Amniotic epithelial cell (primary cell): ENCODE results near the gene CEACAM20.
"Not testable (repeated sequence)": the region's sequence is repeated elsewhere in the genome, so short reads cannot be mapped to it uniquely, and the experiment has no call there.

ENCODE experiments used
- DNase-seq: peaks from one replicate; pipeline ENCODE4 v3.0.0-alpha.2; 2010; ENCODE audit warnings: low read depth

The CEACAM20 gene

GRCh38 chr19:44476559-44477408 is 52.7 kb downstream of the CEACAM20 start:
- DNase-seq: peak; percentile 52

DNA sequence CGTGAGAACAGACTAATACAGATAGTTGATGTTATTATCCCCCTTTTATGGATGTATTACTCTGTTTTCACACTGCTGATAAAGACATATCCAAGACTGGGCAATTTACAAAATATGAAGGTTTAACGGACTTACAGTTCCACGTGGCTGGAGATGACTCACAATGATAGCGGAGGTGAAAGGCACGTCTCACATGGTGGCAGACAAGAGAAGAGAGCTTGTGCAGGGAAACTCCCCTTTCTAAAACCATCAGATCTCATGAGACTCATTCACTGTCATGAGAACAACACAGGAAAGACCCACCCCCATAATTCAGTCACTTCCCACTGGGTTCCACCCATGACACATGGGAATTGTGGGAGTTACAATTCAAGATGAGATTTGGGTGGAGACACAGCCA is 60.7 kb downstream of the CEACAM20 start:
- not testable (repeated sequence) for DNase-seq

- DNase-seq: not testable (repeated sequence)
Observed at GRCh38 chr19:44462600-44463286, 66.7 kb downstream of the CEACAM20 start.
